Ishikawa (cell line): Measurements from ENCODE around the gene RILP.

Experiments used
- CEBPB ChIP-seq: IDR thresholded peaks from 2 replicates; pipeline ENCODE4 v1.6.1; 2012
- EP300 ChIP-seq: IDR thresholded peaks from 2 replicates; pipeline ENCODE4 v1.6.1; 2012; ENCODE audit warnings: borderline replicate concordance
- NFIC ChIP-seq: IDR thresholded peaks from 2 replicates; pipeline ENCODE4 v1.6.1; 2012
- RAD21 ChIP-seq: IDR thresholded peaks from 2 replicates; pipeline ENCODE4 v1.6.1; 2012; ENCODE audit warnings: low read depth
- TAF1 ChIP-seq: IDR thresholded peaks from 2 replicates; pipeline ENCODE4 v1.6.1; 2012; ENCODE audit warnings: low read depth, mild to moderate bottlenecking
- TCF12 ChIP-seq: IDR thresholded peaks from 2 replicates; pipeline ENCODE4 v1.6.1; 2012; ENCODE audit warnings: low read depth
- TEAD4 ChIP-seq: IDR thresholded peaks from 2 replicates; pipeline ENCODE4 v1.6.1; 2012
- YY1 ChIP-seq: IDR thresholded peaks from 2 replicates; pipeline ENCODE4 v1.6.1; 2012; ENCODE audit warnings: low read depth
- TF ChIP-seq, protein P1 (sequence below): IDR thresholded peaks from 2 replicates; pipeline ENCODE4 v1.6.1; 2012; ENCODE audit warnings: low read depth, mild to moderate bottlenecking
- TF ChIP-seq, protein P2 (sequence below): IDR thresholded peaks from 2 replicates; pipeline ENCODE4 v1.6.1; 2012

DNA sequence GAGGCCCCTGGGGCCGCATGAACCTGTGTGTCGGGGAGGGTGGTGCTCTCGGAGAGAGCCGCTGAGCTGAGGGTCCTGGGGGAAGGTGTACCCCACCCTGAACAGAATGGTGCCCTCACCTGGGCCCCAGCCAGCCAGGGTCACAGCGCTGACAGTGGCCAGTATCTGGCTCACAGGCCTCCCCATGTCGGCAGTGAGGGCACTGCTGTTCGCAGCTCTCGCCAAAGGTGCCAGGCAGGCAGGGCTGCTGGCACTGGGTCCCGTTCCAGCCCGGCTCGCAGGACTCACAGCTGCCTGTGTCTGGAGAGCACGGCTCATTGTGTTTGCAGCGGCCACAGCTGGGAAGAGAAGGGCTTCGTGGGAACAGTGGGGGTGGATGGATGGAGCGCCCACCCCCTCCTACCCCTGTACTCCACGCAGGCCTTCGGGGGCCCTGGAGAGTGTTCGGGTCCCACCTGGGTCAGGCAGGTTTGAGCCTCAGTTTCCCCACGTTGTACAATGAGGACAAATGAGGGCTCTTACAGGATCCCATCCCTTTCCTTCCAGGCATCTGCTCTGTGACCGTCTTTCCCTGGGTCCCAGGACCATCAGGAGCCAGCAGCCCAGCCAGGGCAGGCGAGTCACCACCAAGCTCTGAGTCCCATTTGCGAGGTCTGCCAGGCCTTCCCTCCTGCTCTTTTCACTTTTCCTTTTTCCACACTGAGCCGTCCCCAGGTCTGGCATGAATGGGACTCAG, 9.2 kb downstream of the RILP start:
- TF ChIP-seq EP300 (no peak), NFIC (no peak), TAF1 (no peak), TEAD4 (no peak), YY1 (no peak), CEBPB (no peak), RAD21 (no peak), TCF12 (no peak)
- TF ChIP-seq, protein P1, sequence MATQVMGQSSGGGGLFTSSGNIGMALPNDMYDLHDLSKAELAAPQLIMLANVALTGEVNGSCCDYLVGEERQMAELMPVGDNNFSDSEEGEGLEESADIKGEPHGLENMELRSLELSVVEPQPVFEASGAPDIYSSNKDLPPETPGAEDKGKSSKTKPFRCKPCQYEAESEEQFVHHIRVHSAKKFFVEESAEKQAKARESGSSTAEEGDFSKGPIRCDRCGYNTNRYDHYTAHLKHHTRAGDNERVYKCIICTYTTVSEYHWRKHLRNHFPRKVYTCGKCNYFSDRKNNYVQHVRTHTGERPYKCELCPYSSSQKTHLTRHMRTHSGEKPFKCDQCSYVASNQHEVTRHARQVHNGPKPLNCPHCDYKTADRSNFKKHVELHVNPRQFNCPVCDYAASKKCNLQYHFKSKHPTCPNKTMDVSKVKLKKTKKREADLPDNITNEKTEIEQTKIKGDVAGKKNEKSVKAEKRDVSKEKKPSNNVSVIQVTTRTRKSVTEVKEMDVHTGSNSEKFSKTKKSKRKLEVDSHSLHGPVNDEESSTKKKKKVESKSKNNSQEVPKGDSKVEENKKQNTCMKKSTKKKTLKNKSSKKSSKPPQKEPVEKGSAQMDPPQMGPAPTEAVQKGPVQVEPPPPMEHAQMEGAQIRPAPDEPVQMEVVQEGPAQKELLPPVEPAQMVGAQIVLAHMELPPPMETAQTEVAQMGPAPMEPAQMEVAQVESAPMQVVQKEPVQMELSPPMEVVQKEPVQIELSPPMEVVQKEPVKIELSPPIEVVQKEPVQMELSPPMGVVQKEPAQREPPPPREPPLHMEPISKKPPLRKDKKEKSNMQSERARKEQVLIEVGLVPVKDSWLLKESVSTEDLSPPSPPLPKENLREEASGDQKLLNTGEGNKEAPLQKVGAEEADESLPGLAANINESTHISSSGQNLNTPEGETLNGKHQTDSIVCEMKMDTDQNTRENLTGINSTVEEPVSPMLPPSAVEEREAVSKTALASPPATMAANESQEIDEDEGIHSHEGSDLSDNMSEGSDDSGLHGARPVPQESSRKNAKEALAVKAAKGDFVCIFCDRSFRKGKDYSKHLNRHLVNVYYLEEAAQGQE, result no peak
- TF ChIP-seq, protein P2, sequence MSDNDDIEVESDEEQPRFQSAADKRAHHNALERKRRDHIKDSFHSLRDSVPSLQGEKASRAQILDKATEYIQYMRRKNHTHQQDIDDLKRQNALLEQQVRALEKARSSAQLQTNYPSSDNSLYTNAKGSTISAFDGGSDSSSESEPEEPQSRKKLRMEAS, result no peak
